GM19240 (cell line): Measurements from ENCODE around the gene GOSR2.
"Not testable (repeated sequence)": the region's sequence is repeated elsewhere in the genome, so short reads cannot be mapped to it uniquely, and the experiment has no call there.

ENCODE experiments used
- DNase-seq: peaks from one replicate; pipeline ENCODE4 v3.0.0; 2011; ENCODE audit warnings: low spot score; ENCODE audit not compliant: insufficient read length

GOSR2 gene

DNA sequence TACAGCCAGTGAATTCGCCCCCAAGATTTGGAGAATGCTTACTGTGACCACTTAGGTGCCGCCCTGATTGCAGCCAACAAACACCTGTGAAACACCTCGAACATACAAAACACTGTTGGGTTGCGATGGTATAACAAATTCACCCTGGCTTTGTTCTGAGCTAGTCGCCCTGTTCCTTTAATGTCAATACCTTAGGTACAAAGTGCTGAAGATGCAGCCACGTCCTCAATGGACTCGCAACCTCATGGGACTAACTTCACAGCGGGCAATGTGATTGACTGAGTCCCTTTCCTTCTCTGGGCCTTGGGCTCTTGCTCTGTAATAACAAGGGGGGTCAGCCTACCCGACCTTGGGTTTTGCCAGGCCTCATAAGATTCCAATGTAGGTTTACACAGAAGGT lies 28.9 kb upstream of the GOSR2 start:
- DNase-seq = no peak

GRCh38 chr17:46894476-46895151 lies 28.3 kb upstream of the GOSR2 start:
- no peak for DNase-seq

DNA sequence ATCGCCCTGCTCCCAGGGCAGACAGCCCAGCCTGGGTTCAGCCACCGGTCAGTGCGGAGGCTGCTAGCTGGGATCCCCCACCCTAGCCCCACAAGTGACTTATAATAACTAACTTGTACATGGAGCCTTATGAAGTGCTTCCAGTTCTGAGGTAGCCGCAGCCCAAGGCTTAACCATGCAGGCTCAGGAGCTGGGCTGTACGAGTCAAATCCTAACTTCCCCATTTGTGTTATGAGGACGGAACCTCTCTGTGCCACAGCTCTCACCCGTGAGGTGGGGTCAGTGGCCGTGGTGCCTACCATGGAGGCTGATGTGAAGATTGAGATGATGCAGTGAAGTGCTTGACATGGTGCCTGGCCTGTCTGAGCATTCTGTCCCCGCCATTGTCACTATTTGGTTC lies 27.8 kb upstream of the GOSR2 start:
- no peak for DNase-seq

GRCh38 chr17:46896991-46897390 lies 26.0 kb upstream of the GOSR2 start:
- DNase-seq = no peak

DNA sequence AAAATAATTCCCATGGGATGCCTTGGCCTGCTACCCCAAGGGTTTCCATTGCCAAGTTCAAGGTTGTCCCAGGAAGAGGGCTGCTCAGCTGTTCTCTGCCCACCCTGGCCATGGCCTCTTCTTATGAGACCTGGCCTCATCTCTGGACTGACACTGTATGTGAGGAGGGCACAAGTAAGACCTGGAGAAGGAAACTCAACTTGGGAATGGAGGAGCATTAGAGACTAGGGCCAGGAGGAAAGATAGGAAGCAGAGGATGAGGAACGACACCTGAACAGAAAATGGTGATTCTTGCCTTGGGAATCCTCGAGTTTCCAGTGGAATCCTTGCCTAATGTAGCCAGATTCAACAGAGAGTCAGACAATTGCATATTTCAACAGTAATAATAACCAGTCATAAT lies 24.6 kb upstream of the GOSR2 start:
- no peak for DNase-seq

DNA sequence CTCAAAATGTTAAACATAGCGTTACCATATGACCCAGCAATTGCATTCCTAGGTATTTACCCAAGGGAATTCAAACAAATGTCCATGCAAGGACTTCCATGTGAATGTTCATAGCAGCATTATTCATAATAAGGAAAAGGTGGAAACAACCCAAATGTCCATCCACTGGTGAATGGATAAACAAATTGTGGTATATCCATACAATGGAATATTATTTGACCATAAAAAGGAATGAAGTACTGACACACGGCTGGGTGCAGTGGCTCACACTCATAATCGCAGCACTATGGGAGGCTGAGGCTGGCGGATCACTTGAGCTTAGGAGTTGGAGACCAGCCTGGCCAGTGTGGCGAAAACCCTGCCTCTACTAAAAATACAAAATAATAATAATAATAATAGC lies 24.1 kb upstream of the GOSR2 start:
- DNase-seq = no peak

DNA sequence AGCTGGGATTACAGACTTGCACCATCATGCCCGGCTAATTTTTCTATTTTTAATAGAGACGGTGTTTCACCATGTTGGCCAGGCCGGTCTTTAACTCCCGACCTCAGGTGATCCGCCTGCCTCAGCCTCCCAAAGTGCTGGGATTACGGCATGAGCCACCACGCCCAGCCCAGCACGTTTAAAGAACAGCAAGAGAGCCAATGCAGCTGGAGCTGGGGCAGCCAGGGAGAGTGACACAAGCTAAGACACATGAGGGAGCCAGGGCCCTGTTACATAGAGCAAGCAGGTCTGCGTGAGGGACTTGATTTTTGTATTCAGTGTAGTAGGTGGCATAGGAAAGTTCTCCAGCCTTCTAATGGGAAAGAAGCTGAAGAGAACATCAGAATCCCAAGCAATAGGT lies 21.7 kb upstream of the GOSR2 start:
- DNase-seq = no peak

- no peak for DNase-seq
Measured at GRCh38 chr17:46903762-46904672, 18.9 kb upstream of the GOSR2 start.

DNA sequence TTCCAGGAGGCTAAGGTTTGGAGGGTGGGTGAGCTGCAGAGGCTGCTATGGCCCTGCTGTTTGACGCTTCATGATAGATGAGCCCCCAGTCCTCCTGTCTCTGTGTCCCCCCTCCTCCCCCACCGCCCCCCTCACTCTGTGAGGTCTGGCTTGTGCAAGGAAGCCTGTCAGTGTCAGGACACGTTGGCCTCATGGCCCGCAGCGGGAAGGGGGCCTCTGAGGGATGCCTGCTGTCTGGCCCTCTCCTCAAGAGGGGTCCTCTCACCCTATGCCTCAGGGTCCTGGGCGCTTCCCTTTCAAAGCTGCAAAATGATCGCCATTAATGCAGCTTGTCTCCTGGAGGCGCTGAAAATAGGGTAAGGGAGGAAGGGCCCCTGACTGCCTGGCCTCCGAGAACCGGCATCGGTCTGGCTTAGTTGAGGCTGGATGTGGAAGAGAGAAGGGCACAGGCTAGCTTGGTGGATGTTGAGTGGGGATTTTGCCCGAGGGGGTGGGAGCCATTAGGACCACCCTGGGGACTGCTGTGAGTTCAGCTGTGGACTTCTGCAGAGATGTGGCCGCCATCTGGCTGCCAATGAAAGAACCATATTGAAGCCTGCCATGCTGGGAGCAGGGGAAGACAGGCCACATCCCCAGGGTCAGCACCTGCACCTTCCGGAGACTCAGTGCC lies 14.8 kb upstream of the GOSR2 start:
- no peak for DNase-seq

GRCh38 chr17:46910179-46910927 lies 12.6 kb upstream of the GOSR2 start:
- DNase-seq = no peak

GRCh38 chr17:46911311-46911710 lies 11.6 kb upstream of the GOSR2 start:
- no peak for DNase-seq

- no peak for DNase-seq
Measured at GRCh38 chr17:46915596-46915995, 7.4 kb upstream of the GOSR2 start.

DNA sequence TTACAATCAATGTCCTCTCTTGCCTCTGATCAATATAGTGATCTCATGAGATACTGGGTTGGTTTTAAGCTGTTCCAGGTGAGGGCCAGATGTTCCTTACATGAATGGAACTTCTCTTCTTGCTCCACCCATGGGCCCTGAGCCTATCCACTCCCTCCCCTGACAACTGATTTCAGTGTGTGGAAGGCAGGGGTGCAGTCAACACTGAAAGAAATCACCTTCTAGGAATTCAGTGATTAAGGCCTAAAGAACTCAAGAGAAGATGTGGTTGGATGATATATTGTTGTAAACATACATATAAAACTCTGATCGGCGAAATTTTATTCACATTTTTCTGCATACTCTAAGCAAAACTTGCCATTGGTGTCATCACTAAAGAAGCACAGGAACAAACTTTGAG lies 6.7 kb upstream of the GOSR2 start:
- no peak for DNase-seq

- no peak for DNase-seq
Measured at GRCh38 chr17:46916623-46917022, 6.3 kb upstream of the GOSR2 start.

GRCh38 chr17:46917041-46917440 lies 5.9 kb upstream of the GOSR2 start:
- DNase-seq = no peak

- no peak for DNase-seq
Measured at GRCh38 chr17:46917516-46917915, 5.4 kb upstream of the GOSR2 start.

GRCh38 chr17:46921962-46922361 lies 998 bp upstream of the GOSR2 start:
- not testable (repeated sequence) for DNase-seq

- no peak for DNase-seq
Measured at GRCh38 chr17:46922487-46922803, 515 bp upstream of the GOSR2 start.

DNA sequence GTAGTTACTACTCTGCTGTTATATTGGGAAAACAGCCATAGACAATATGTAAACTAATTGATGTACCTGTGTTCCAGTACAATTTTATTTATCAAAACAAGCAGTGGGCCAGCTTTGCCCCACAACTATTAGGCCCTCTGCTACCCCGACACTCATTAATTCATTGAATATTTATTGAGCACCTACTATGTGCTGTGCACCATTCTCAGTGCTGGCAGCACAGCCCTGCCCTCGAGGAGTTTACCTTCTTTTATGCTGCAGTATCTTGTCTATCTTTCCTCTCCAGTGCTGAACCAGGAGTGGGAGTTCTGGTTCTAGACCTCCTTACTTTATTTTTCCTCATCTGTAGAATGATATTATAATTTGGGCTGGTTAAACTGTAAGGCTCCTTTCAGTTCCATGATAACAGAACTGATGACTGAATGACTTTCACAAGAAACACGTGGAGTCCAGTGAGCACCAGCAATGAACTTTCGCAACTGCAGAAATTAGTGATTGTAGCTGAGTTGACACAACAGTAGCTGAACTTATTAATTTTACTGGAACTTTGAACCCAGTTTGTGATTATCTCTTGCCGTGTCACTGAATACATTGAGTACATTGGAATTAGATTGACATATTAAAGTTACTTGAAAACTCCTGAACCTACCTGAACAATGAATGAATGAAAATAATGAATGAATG lies 2.4 kb downstream of the GOSR2 start:
- DNase-seq = no peak

GRCh38 chr17:46928467-46929261 lies 5.7 kb downstream of the GOSR2 start:
- DNase-seq = no peak
